GM15510 (cell line): ENCODE results near the gene ANTXRL.

Experiments
- POLR2A ChIP-seq: IDR thresholded peaks from 3 replicates; pipeline ENCODE4 v1.6.1; 2011; ENCODE audit warnings: borderline replicate concordance; ENCODE audit not compliant: insufficient read length; ENCODE audit errors: extremely low read depth

ANTXRL gene

DNA sequence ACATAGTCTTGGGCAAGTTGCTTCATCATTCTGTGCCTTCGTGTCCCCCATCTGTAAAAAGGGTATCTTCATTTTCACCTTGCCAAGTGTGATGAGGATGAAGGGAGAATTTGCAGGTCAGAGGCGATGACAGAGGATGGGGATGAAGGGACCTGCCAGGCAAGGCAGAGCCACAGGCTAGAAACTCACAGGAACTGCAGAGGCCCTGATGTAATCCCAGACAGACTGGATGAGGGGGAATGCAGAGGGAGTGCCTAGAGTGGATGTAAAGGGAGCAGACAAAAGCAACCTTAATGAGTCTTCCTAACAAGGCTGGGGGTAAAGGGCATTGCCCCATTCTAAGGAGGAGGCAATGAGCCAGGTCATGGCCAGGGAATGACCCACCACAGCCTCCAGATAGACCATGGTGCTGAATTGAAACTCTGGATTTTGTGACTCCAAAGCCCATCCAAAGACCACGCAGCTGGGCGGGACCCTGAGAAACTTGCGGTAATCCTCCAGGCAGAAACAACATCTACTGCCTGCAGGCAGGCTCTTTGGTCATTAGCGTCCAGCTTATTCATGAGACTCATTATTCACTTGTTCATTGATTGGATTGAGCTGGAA lies 1.9 kb downstream of the ANTXRL start:
- no peak for TF ChIP-seq POLR2A

GRCh38 chr10:46289209-46289810 lies 2.5 kb downstream of the ANTXRL start:
- no peak for TF ChIP-seq POLR2A

- TF ChIP-seq POLR2A: no peak
These were observed 3.5 kb downstream of the ANTXRL start for GRCh38 chr10:46290101-46290886.

- TF ChIP-seq POLR2A: no peak
These were observed 5.2 kb downstream of the ANTXRL start for GRCh38 chr10:46291817-46292572.

DNA sequence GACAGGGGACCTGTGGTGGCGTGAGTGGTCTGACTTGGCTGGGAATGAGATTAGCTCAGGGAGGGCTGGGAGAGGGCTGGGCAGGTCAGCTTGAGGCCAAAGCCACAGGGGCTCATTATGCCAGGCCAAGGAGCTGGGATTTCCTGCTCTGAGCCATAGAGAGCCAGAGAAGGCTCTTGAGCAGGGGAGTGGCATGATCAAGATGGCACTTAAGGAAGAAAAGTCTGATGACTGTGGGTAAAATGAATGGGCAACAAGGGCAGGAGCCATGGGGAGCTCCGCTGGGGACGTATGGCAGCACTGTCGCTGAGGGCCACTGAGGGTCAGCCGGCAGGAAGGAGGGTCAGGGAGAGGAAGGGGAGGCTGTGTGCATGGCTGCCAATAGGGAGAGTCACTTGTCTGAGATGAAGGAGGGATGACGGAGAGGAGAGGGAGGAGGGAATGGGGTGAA lies 5.8 kb downstream of the ANTXRL start:
- TF ChIP-seq POLR2A: no peak

DNA sequence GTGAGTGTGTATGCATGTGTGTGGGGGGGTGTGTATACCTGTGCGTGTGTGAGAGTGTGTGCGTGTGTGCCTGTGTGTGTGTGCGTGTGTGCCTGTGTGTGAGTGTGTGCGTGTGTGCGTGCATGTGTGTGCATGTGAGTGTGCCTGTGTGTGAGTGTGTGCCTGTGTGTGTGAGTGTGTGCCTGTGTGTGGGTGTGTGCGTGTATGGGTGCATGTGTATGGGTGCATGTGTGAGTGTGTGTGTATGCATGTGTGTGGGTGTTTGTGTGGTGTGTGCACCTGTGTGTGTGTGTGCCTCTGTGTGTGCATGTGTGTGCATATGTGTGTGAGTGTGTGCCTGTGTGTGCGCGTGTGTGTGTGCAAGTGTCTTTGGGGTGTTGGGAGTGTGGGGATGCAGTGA lies 6.4 kb downstream of the ANTXRL start:
- TF ChIP-seq POLR2A: no peak

GRCh38 chr10:46293832-46294640 lies 7.2 kb downstream of the ANTXRL start:
- TF ChIP-seq POLR2A: no peak

GRCh38 chr10:46294641-46295220 lies 7.9 kb downstream of the ANTXRL start:
- no peak for TF ChIP-seq POLR2A

GRCh38 chr10:46296641-46297141 lies 9.9 kb downstream of the ANTXRL start:
- TF ChIP-seq POLR2A: no peak

- no peak for TF ChIP-seq POLR2A
These were observed 10.8 kb downstream of the ANTXRL start for GRCh38 chr10:46297406-46298204.

- TF ChIP-seq POLR2A: no peak
These were observed 11.9 kb downstream of the ANTXRL start for GRCh38 chr10:46298477-46299285.

- TF ChIP-seq POLR2A: no peak
These were observed 12.4 kb downstream of the ANTXRL start for GRCh38 chr10:46299286-46299535.
